Measurements from ENCODE around the gene CHAT. TPM values are rescaled to one million over a fixed set of nuclear protein-coding genes. Genes with fewer than 3 reads are reported as not detected.
A peak's percentile ranks its signal among the peaks of the same experiment; 100 is the strongest.

The CHAT gene
- total and polyA plus RNA-seq, 8 donors, result 0.28 TPM; not detected in 7

GRCh38 chr10:49602380-49603023, 11.3 kb upstream of the CHAT start:
- 43 to 50% methylated on average over 2 of the region's 2 CpGs for WGBS, 2 donors
- FAIRE-seq (no peak), ATAC-seq (no peak), DNase-seq (no peak)
- H3K27me3 ChIP-seq, result peaks cover 0 to 6% (median 0%) of the 10 kb centered on the region in 4 donors
- H3K4me3 ChIP-seq, result no peak overlapping the region
- no peaks in the 10 kb centered on the region for H3K9me3 ChIP-seq
- no peak for TF ChIP-seq CTCF (IDR thresholded peaks at IDR 0.05)
- intact Hi-C loops (cut with DNase I), result no loop called here
- H3K4me1 ChIP-seq, result no peaks in the 10 kb centered on the region
- H3K36me3 ChIP-seq, result no peaks in the 10 kb centered on the region
- H3K27ac ChIP-seq, result no peak overlapping the region

GRCh38 chr10:49605216-49605938, 8.5 kb upstream of the CHAT start:
- Histone ChIP-seq H3K4me1 (peaks cover 0 to under 1% (median 0%) of the 10 kb centered on the region in 3 donors), H3K36me3 (no peaks in the 10 kb centered on the region), H3K27ac (no peak overlapping the region), H3K4me3 (no peak overlapping the region), H3K9me3 (no peaks in the 10 kb centered on the region), H3K27me3 (peaks cover 0 to 13% (median 0%) of the 10 kb centered on the region in 4 donors)
- 50 to 61% methylated on average over 6 of the region's 6 CpGs for WGBS, 2 donors
- DNase-seq (peak in 1 of 6 donors; percentile 21), ATAC-seq (no peak), FAIRE-seq (no peak)
- no peak for TF ChIP-seq CTCF (IDR thresholded peaks at IDR 0.05)
- intact Hi-C loops (cut with DNase I), result no loop called here

- WGBS, 2 donors, result 34 to 51% methylated on average over 3 of the region's 3 CpGs
- Histone ChIP-seq H3K4me3 (no peak overlapping the region), H3K4me1 (peaks cover 0 to 5% (median 3%) of the 10 kb centered on the region in 3 donors), H3K36me3 (no peaks in the 10 kb centered on the region), H3K9me3 (no peaks in the 10 kb centered on the region), H3K27ac (no peak overlapping the region), H3K27me3 (peaks cover 0 to 20% (median under 1%) of the 10 kb centered on the region in 4 donors)
- no peak for TF ChIP-seq CTCF (IDR thresholded peaks at IDR 0.05)
- DNase-seq (no peak), ATAC-seq (no peak), FAIRE-seq (no peak)
- intact Hi-C loops (cut with DNase I), result no loop called here
Observed at GRCh38 chr10:49605939-49606509, 7.8 kb upstream of the CHAT start.

DNA sequence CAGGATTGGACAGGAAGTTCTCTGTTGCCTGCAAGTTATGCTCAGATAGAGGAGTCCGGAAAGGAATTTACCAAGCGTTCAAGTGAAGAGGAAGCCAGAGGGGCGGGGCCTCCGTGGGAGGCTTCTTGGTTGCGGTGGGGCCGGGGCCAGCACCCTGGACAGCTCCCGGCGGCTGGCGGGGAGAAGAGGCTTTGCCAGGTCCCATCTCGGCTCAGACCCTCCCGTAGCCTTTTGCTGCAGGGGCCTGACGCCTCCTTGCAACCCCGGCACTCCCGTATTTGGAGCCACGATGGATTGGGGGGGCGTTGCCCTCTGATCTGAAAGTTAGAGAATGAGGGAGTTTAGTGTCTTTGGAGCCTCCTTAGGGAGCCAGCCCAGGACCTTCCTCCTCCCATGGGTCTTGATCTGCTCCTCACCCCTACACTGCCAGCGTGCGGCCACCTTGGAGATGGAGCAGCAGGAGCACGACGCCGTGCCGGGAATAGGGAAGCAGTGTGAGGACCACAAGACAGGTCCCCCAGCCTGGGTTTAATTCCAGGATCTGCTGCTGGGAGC, 6.8 kb upstream of the CHAT start:
- DNase-seq (peak; percentile 27 to 81 (median 64)), ATAC-seq (peak in 3 of 4 donors; percentile 82 to 98 (median 86)), FAIRE-seq (no peak)
- Histone ChIP-seq H3K27me3 (peaks cover 0 to 28% (median 5%) of the 10 kb centered on the region in 4 donors), H3K9me3 (no peaks in the 10 kb centered on the region), H3K27ac (no peak overlapping the region), H3K4me1 (peaks cover 0 to 5% (median 3%) of the 10 kb centered on the region in 3 donors), H3K36me3 (no peaks in the 10 kb centered on the region), H3K4me3 (no peak overlapping the region)
- TF ChIP-seq CTCF (IDR thresholded peaks at IDR 0.05), result no peak
- 2 to 5% methylated on average over 21 to 22 of the region's 22 CpGs for WGBS, 2 donors
- intact Hi-C loops (cut with DNase I), result no loop called here

Data from pancreas (tissue), 10 donors.